A549 (cell line): ENCODE measurements around the gene FSTL5.

Experiments
- E2F6 ChIP-seq: IDR thresholded peaks from 2 replicates; pipeline ENCODE4 v1.6.1; 2012; ENCODE audit warnings: low read depth, borderline replicate concordance
- EHMT2 ChIP-seq: fragments of 200-600 bp; sonication (generic); IDR thresholded peaks from 2 replicates; pipeline ENCODE4 v1.6.1; 2016; ENCODE audit warnings: antibody characterized with exemption, low read depth, mild to moderate bottlenecking, moderate library complexity
- EP300 ChIP-seq, 2 experiments: fragments of >200 bp; sonication (Bioruptor Twin); formaldehyde crosslinking; IDR thresholded peaks; 2 replicates in 1 of 2; 3 replicates in 1 of 2; pipeline ENCODE4 v1.6.1; 2016 to 2017
- KDM1A ChIP-seq: fragments of 200-600 bp; sonication (generic); IDR thresholded peaks from 2 replicates; pipeline ENCODE4 v1.6.1; 2016; ENCODE audit warnings: low read depth, mild to moderate bottlenecking
- MAX ChIP-seq: IDR thresholded peaks from 2 replicates; pipeline ENCODE4 v1.6.1; 2012
- MYC ChIP-seq: IDR thresholded peaks from 2 replicates; pipeline ENCODE4 v1.6.1; 2012; ENCODE audit warnings: mild to moderate bottlenecking, inconsistent platforms, low read length, improper control_type of control experiment, borderline replicate concordance
- POLR2A ChIP-seq: IDR thresholded peaks from 2 replicates; pipeline ENCODE4 v1.6.1; 2012; ENCODE audit warnings: mild to moderate bottlenecking, low read length
- POLR2AphosphoS2 ChIP-seq: conservative IDR thresholded peaks from 2 replicates; pipeline ENCODE4 v1.6.1; 2012; ENCODE audit warnings: low read length, improper control_type of control experiment, inconsistent platforms
- ZSCAN20 ChIP-seq: fragments of 250-450 bp; sonication (Bioruptor Pico); IDR thresholded peaks from 2 replicates; pipeline ENCODE4 v1.8.0; 2022; ENCODE audit warnings: mild to moderate bottlenecking, moderate library complexity
- TF ChIP-seq, protein P1 (sequence below): fragments of >200 bp; sonication (Bioruptor Twin); formaldehyde crosslinking; IDR thresholded peaks from 3 replicates; pipeline ENCODE4 v1.5.1; 2016
- TF ChIP-seq, protein P2 (sequence below): fragments of 250-450 bp; sonication (Bioruptor Pico); IDR thresholded peaks from 2 replicates; pipeline ENCODE4 v1.5.0; 2021; ENCODE audit warnings: mild to moderate bottlenecking, moderate library complexity, borderline replicate concordance
- TF ChIP-seq, protein P3 (sequence below): fragments of 450-650 bp; IDR thresholded peaks from 2 replicates; pipeline ENCODE4 v1.6.1; 2014; ENCODE audit warnings: antibody characterized with exemption

GRCh38 chr4:161883157-161883556, 280.6 kb downstream of the FSTL5 start:
- TF ChIP-seq POLR2A: no peak
- TF ChIP-seq, protein P1, sequence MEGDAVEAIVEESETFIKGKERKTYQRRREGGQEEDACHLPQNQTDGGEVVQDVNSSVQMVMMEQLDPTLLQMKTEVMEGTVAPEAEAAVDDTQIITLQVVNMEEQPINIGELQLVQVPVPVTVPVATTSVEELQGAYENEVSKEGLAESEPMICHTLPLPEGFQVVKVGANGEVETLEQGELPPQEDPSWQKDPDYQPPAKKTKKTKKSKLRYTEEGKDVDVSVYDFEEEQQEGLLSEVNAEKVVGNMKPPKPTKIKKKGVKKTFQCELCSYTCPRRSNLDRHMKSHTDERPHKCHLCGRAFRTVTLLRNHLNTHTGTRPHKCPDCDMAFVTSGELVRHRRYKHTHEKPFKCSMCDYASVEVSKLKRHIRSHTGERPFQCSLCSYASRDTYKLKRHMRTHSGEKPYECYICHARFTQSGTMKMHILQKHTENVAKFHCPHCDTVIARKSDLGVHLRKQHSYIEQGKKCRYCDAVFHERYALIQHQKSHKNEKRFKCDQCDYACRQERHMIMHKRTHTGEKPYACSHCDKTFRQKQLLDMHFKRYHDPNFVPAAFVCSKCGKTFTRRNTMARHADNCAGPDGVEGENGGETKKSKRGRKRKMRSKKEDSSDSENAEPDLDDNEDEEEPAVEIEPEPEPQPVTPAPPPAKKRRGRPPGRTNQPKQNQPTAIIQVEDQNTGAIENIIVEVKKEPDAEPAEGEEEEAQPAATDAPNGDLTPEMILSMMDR: no peak
- TF ChIP-seq MAX: no peak
- no peak for TF ChIP-seq EP300 (IDR thresholded peaks at IDR 0.05)
- TF ChIP-seq E2F6: no peak
- TF ChIP-seq POLR2AphosphoS2: no peak
- TF ChIP-seq, protein P2, sequence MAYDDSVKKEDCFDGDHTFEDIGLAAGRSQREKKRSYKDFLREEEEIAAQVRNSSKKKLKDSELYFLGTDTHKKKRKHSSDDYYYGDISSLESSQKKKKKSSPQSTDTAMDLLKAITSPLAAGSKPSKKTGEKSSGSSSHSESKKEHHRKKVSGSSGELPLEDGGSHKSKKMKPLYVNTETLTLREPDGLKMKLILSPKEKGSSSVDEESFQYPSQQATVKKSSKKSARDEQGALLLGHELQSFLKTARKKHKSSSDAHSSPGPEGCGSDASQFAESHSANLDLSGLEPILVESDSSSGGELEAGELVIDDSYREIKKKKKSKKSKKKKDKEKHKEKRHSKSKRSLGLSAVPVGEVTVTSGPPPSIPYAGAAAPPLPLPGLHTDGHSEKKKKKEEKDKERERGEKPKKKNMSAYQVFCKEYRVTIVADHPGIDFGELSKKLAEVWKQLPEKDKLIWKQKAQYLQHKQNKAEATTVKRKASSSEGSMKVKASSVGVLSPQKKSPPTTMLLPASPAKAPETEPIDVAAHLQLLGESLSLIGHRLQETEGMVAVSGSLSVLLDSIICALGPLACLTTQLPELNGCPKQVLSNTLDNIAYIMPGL (CRISPR knock-in tag): no peak
- TF ChIP-seq KDM1A: no peak
- TF ChIP-seq MYC: no peak
- TF ChIP-seq, protein P3, sequence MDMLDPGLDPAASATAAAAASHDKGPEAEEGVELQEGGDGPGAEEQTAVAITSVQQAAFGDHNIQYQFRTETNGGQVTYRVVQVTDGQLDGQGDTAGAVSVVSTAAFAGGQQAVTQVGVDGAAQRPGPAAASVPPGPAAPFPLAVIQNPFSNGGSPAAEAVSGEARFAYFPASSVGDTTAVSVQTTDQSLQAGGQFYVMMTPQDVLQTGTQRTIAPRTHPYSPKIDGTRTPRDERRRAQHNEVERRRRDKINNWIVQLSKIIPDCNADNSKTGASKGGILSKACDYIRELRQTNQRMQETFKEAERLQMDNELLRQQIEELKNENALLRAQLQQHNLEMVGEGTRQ: no peak
- no peak for TF ChIP-seq ZSCAN20 (CRISPR knock-in tag)
- TF ChIP-seq EHMT2: no peak
